H7 (cell line): ENCODE data around the gene HOXB5. TPM values are rescaled to one million over a fixed set of nuclear protein-coding genes. Genes with fewer than 3 reads are reported as not detected.
A peak's percentile ranks its signal among the peaks of the same experiment; 100 is the strongest.

ENCODE experiments used
- DNase-seq: peaks from one replicate; pipeline ENCODE4 v3.0.0; 2012
- H3K27me3 ChIP-seq: 2 replicates; pipeline ENCODE4 v1.6.0; 2011; ENCODE audit warnings: mild to moderate bottlenecking, low read length; ENCODE audit not compliant: control insufficient read depth, insufficient read depth
- H3K36me3 ChIP-seq: replicated peaks from 2 replicates; pipeline ENCODE4 v1.5.1; 2011; ENCODE audit warnings: low read length; ENCODE audit not compliant: control insufficient read depth, insufficient read depth
- H3K4me3 ChIP-seq: 2 replicates; pipeline ENCODE4 v1.5.1; 2011; ENCODE audit warnings: low read depth, mild to moderate bottlenecking, control low read depth, low read length, moderate library complexity; ENCODE audit not compliant: insufficient read depth
- total RNA-seq: library from RNA; depleted of rRNA; stranded (reverse); fragments of >200 nt; shearing (Covaris generic); gene quantifications from 2 replicates; pipeline ENCODE4 v1.2.3, GENCODE V29; 2014

The HOXB5 gene
- total RNA-seq, 1 experiment from 2014 or later, result not detected

DNA sequence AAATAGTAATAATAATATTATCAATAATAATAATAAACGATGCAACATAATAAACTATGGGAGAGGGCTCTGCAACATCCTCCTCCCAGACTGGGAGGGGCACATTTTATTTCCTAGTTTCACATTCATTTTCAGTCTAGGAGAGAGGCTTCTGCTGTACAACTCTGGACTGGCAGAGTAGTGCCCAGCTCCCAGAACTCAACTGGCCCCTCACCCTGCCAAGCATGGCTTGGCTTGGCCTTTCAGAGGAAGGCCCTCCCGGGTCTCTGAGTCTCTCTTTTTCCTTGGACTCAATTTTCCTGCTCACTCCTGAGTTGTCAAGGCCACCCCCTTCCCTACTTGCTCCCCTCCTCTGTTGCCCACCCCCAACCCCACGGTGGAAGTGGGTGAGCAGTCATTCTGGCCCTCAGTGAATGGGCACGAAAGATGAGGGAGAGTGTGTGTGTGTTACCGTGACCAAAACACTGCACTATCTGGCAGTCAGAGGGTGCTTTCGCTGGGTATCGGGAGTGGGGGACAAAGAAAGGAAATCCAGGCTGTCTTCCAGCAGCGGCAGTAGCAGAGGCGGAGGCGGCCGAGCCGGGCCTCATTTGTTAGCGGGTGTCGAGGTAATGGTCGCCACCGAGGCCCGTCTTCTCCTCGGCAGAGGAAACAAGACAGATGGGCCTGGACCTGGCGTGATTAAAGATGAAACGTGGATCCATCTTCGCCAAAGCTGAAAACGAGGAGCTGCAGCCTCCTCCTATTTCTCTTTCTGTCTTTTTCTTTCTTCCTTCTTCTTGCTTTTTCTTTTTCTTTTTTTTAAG, 17.7 kb downstream of the HOXB5 start:
- Histone ChIP-seq H3K27me3 (peaks cover 99% of the 10 kb centered on the region), H3K36me3 (no peaks in the 10 kb centered on the region), H3K4me3 (no peak overlapping the region)
- DNase-seq, result no peak

DNA sequence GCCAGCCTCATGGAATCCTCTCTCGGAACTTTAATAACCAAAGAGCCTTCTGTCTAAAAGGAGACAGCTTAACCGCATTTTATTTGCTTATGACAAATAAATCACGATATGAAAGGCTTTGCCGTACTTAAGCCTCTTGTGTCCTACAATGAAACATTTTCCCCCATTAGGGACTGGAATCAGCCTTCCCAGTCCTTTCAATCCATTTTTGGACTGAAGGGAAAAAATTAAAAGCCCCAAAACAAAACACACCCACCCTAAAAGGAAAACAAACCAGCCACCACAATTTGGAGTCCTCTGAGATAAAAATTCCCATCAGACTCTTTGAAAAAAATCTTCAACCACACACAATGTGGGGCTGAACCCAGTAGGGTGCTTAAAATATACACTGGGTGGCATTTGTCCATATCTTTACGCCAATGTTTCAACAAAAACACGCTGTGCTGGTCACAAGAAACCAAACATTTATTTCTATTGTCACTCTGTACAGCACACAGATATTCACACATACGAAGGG, 18.5 kb downstream of the HOXB5 start:
- Histone ChIP-seq H3K36me3 (no peaks in the 10 kb centered on the region), H3K27me3 (peaks cover 99% of the 10 kb centered on the region), H3K4me3 (no peak overlapping the region)
- no peak for DNase-seq

GRCh38 chr17:48574505-48575065, 19.0 kb downstream of the HOXB5 start:
- Histone ChIP-seq H3K4me3 (no peak overlapping the region), H3K36me3 (no peaks in the 10 kb centered on the region), H3K27me3 (peaks cover 99% of the 10 kb centered on the region)
- no peak for DNase-seq

DNA sequence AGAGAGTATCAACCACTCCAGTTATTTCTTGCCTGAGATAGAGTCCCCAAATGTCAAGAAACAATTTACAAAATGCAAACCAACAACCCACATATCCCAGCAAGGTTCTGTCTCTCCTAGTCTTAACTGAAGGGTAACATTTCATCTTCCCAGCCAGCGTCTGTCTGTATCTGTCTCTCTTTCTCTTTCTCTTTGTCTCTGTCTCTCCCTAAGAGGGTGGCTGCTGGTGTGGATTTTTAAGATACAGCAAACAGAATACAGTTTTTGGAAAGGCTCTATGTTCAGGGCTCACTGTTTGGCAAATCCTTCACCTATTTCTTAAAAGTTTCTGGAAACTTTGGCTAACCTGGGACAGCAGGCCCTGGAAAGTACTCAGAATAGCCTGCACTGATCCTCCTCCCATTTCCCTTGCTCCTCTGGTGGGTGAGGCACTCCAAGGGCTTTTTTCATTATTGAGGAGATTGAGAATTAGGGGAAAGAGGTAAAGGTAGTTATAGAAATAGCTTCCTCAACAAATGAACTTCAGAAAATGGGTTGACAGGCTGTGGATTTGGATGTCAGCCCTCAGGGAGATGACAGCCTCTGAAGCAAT, 21.7 kb downstream of the HOXB5 start:
- no peaks in the 10 kb centered on the region for H3K36me3 ChIP-seq
- DNase-seq, result no peak
- H3K27me3 ChIP-seq, result peaks cover 100% of the 10 kb centered on the region
- H3K4me3 ChIP-seq, result no peak overlapping the region

- Histone ChIP-seq H3K36me3 (no peaks in the 10 kb centered on the region), H3K4me3 (no peak overlapping the region), H3K27me3 (peaks cover 100% of the 10 kb centered on the region)
- DNase-seq, result peak; percentile 73
Measured at GRCh38 chr17:48571024-48571818, 22.4 kb downstream of the HOXB5 start.

DNA sequence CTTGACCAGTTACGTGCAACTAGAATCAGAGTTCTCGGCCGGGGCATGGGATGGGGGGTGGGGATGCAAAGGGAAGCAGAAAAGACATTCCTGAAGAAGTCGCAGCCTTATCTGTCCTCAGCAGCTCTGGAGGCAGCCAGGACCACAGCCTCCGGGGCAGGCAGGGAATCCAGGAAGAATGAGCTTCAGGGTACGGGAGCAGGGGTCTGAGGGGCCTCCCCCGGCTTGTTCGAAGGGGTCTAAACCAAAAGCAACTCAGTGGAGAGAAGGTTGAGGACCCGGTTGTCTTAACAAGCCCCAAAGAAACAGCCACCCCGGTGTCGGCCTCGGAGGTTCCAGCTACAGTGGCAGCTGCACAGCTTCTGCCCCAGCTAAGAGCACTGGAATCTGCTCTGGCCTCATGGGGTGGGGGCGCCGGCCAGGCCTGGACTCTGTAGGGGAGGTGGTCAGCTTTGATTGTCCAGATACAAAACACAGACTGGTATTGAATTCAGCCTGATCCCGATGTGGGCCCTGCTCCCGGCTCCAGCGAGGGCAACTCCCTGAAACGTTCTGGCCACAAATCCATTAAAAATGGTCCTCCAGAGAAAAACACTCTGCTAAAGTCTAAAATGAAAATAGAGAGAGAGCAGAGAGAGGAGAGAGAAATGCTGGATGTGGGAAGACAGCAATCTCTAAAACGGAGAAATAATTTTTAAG, 23.1 kb downstream of the HOXB5 start:
- peak; percentile 69 for DNase-seq
- H3K4me3 ChIP-seq, result no peak overlapping the region
- H3K27me3 ChIP-seq, result peaks cover 100% of the 10 kb centered on the region
- H3K36me3 ChIP-seq, result no peaks in the 10 kb centered on the region

GRCh38 chr17:48569674-48570324, 23.8 kb downstream of the HOXB5 start:
- Histone ChIP-seq H3K27me3 (peaks cover 100% of the 10 kb centered on the region), H3K4me3 (no peak overlapping the region)

DNA sequence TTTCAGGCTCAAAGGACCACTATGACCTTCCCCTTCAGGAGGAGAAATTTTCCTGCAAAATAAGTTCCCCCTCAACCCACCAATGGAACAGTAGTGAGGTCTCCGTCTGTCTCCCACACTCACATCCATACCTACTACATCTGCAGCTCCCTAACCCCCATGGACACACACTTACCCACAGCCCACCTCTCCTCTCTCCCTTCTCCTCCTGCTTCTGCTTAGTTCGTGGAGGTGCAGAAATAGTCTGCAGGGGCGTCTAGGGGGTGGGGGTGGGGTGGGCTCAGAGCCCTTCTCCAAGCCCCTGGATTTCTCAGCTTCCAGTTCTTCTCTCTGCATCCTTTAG, 24.4 kb downstream of the HOXB5 start:
- no peak for DNase-seq
- peaks cover 99% of the 10 kb centered on the region for H3K27me3 ChIP-seq
- H3K36me3 ChIP-seq, result no peaks in the 10 kb centered on the region
- no peak overlapping the region for H3K4me3 ChIP-seq

More at GRCh38 chr17:48569674-48570324, 23.8 kb downstream of the HOXB5 start:
- H3K36me3 ChIP-seq, result no peaks in the 10 kb centered on the region
- no peak for DNase-seq

DNA sequence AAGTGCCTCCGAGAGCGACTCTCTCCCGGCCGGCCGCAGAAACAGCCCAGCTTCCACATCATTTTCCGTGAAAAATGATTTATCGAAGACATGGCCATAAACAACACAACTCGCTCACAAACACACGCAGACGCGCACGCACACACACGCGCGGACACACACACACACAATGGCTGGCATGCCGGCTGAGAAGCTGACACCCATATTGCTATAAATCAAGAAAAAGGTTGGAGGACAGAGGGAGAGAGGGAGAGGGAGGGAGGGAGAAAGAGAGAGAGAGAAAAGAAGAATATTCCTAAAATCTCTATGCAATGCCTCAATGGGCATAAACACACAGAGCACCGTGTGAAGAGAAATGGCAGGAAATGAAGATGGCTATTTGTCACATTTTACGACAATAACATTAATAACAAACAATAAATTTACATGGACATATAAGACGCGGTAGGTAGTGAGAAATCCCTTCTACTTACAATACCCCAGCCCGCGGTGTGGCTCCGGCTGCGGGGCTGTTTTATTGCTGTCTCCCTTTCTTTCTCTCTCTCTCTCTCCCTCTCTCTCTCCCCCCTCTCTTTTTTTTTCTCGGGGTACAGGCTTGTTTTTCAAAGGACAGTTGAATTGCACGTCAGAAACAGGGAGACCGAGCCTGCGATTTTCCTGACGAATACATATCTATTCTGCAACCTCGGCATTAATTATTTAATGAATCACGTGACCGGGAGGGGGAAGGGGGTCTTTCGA, 24.9 kb downstream of the HOXB5 start:
- Histone ChIP-seq H3K36me3 (no peaks in the 10 kb centered on the region), H3K4me3 (no peak overlapping the region), H3K27me3 (peaks cover 99% of the 10 kb centered on the region)
- no peak for DNase-seq

- no peak for DNase-seq
- H3K36me3 ChIP-seq, result no peaks in the 10 kb centered on the region
- peaks cover 99% of the 10 kb centered on the region for H3K27me3 ChIP-seq
- no peak overlapping the region for H3K4me3 ChIP-seq
Measured at GRCh38 chr17:48567646-48568354, 25.8 kb downstream of the HOXB5 start.

DNA sequence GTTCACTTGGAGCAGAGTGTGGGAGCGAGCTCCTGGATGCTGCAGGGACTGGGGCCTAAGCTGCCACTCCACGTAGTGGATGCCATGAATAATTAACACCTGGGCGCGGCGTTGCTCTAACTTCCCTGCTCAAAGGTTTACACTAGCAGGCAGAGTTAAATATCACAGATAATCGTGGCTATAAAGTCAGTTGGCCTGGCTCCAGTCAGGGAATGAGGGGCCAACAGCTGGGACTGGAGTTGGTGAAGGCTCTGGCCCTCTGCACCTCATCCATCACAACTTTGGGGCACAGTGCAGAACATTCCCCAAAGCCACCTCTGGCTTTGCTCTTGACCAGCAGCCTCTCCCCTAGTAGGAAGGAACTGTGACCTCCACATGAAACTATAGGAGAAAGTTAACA, 26.4 kb downstream of the HOXB5 start:
- peaks cover 99% of the 10 kb centered on the region for H3K27me3 ChIP-seq
- DNase-seq, result no peak
- H3K4me3 ChIP-seq, result no peak overlapping the region
- H3K36me3 ChIP-seq, result no peaks in the 10 kb centered on the region

DNA sequence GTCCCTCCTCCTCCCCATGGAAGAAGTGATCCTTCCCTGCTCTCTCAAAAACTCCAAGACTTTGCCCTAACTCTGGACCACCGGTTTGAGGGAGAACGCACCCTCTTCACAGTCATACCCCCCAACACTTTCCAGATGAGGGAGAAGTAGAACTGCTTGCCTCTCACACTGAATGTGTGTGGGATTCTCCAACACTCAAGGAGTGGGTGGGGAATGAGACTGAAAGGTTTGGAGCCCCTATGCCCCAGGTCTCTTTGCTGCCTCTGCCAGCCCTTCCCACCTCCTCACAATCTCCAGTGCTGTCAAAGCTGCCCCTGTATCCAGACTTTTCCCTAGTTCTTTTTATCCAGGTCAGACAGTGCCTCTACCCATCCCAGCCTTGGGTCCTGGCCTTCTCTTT, 26.9 kb downstream of the HOXB5 start:
- H3K27me3 ChIP-seq, result peaks cover 99% of the 10 kb centered on the region
- no peaks in the 10 kb centered on the region for H3K36me3 ChIP-seq
- DNase-seq, result no peak
- no peak overlapping the region for H3K4me3 ChIP-seq
